ENCODE measurements around the gene ARFGAP3.
"Not testable (repeated sequence)": the region's sequence is repeated elsewhere in the genome, so short reads cannot be mapped to it uniquely, and the experiment has no call there.

ARFGAP3 gene

GRCh38 chr22:42792909-42793847 lies 63.9 kb downstream of the ARFGAP3 start:
- no peak for DNase-seq

GRCh38 chr22:42792453-42792908 lies 64.6 kb downstream of the ARFGAP3 start:
- no peak for DNase-seq

- DNase-seq: peak; percentile 27
Observed at GRCh38 chr22:42791721-42792452, 65.2 kb downstream of the ARFGAP3 start.

- DNase-seq: no peak
Observed at GRCh38 chr22:42788466-42788865, 68.6 kb downstream of the ARFGAP3 start.

- DNase-seq: no peak
Observed at GRCh38 chr22:42788021-42788420, 69.1 kb downstream of the ARFGAP3 start.

GRCh38 chr22:42787357-42787736 lies 69.7 kb downstream of the ARFGAP3 start:
- DNase-seq: no peak

- DNase-seq: peak; percentile 81
Observed at GRCh38 chr22:42786606-42787356, 70.3 kb downstream of the ARFGAP3 start.

GRCh38 chr22:42785706-42786499 lies 71.2 kb downstream of the ARFGAP3 start:
- no peak for DNase-seq

- DNase-seq: not testable (repeated sequence)
Observed at GRCh38 chr22:42782306-42782705, 74.8 kb downstream of the ARFGAP3 start.

- peak; percentile 95 for DNase-seq
Observed at GRCh38 chr22:42780070-42780540, 77.0 kb downstream of the ARFGAP3 start.

- no peak for DNase-seq
Observed at GRCh38 chr22:42777126-42777525, 79.9 kb downstream of the ARFGAP3 start.

- no peak for DNase-seq
Observed at GRCh38 chr22:42773167-42773566, 83.9 kb downstream of the ARFGAP3 start.

- DNase-seq: no peak
Observed at GRCh38 chr22:42772647-42773046, 84.4 kb downstream of the ARFGAP3 start.

GRCh38 chr22:42770941-42771647 lies 86.0 kb downstream of the ARFGAP3 start:
- DNase-seq: no peak

- no peak for DNase-seq
Observed at GRCh38 chr22:42770448-42770726, 86.7 kb downstream of the ARFGAP3 start.

GRCh38 chr22:42769574-42770447 lies 87.3 kb downstream of the ARFGAP3 start:
- no peak for DNase-seq

GRCh38 chr22:42769238-42769573 lies 87.9 kb downstream of the ARFGAP3 start:
- no peak for DNase-seq

- no peak for DNase-seq
Observed at GRCh38 chr22:42768385-42769035, 88.6 kb downstream of the ARFGAP3 start.

GRCh38 chr22:42766860-42767259 lies 90.2 kb downstream of the ARFGAP3 start:
- DNase-seq: no peak

- DNase-seq: no peak
Observed at GRCh38 chr22:42764895-42765363, 92.1 kb downstream of the ARFGAP3 start.
